ENCODE data around the gene IRGQ.
"Not testable (repeated sequence)": the region's sequence is repeated elsewhere in the genome, so short reads cannot be mapped to it uniquely, and the experiment has no call there.

Gene IRGQ

DNA sequence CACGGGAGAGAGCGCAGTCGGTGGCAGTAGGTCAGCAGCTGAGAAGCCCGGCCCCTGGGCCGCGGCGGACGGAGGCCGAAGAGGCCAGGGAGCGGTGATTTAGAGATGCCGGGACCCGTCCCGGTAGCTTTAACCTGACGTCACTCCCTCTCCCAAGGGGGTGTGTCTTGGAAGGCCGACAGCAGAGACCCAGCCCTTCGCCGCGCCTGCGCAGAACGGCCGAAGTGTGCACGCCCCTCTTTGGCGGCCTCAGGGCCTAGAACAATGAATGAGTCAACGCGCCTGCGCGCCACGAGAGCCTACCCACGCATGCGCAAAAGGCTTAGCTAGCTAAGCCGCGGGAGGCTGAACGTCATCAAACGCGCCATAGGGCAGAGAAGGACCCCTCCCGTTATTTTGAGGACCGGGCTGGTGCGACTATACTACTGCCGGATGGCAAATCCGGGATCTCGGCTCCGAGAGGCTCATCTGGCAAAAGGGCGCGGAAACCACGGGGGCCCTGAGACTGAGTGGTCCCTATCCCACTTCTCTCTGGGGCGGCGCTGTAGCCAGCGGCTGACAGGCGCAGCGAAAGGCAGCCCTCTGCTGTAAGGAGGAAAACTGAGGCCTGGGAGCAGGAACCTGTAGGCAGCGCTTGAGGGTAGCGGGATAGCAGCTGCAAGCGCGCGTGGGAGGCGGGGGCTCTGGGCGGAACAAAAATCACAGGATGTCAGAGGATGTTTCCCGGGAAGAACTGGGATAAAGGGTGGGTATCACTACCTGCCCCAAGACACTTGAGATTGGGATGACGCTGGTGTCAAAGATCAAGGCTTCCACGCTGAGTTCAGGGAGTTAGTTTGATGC lies at the start of gene IRGQ, which contains the start of gene ZNF576:
Gene IRGQ, minus strand, starts transcription at position 136 of the 843 bp plus-strand sequence. CDS start 796 bp downstream, outside the sequence.
Gene ZNF576, plus strand, starts transcription at position 597 of the 843 bp plus-strand sequence. CDS start 514 bp downstream, outside the sequence.
- H3K27ac Mint-ChIP-seq, result peak within 1 kb of the TSS; percentile 99
- H3K4me3 Mint-ChIP-seq, result peak within 1 kb of the TSS; percentile 91
- peaks cover 2% of the 10 kb centered on the region for H3K27me3 Mint-ChIP-seq
- peaks cover 28% of the 10 kb centered on the region for H3K36me3 Mint-ChIP-seq (ENCODE audit: low read depth)
- no peaks in the 10 kb centered on the region for H3K9me3 Mint-ChIP-seq
- peaks cover 36% of the 10 kb centered on the region for H3K4me1 Mint-ChIP-seq
- ATAC-seq (peak; percentile 75), DNase-seq (peak; percentile 100)

- Mint-ChIP-seq H3K4me1 (peaks cover 8% of the 10 kb centered on the region), H3K9me3 (no peaks in the 10 kb centered on the region), H3K27ac (no peak overlapping the region), H3K36me3 (ENCODE audit: low read depth) (peaks cover 2% of the 10 kb centered on the region), H3K4me3 (no peak overlapping the region), H3K27me3 (peaks cover 21% of the 10 kb centered on the region)
- no peak for ATAC-seq
- no peak for DNase-seq
Measured at GRCh38 chr19:43644181-43644580, 48.2 kb upstream of the IRGQ start.

- Mint-ChIP-seq H3K4me1 (peaks cover 12% of the 10 kb centered on the region), H3K9me3 (no peaks in the 10 kb centered on the region), H3K4me3 (no peak overlapping the region), H3K36me3 (ENCODE audit: low read depth) (peaks cover 2% of the 10 kb centered on the region), H3K27me3 (peaks cover 29% of the 10 kb centered on the region), H3K27ac (no peak overlapping the region)
- ATAC-seq, result no peak
- DNase-seq, result no peak
Measured at GRCh38 chr19:43643326-43643725, 47.4 kb upstream of the IRGQ start.

GRCh38 chr19:43642531-43642930 lies 46.6 kb upstream of the IRGQ start:
- H3K4me3 Mint-ChIP-seq, result no peak overlapping the region
- H3K36me3 Mint-ChIP-seq (ENCODE audit: low read depth), result no peaks in the 10 kb centered on the region
- no peak overlapping the region for H3K27ac Mint-ChIP-seq
- no peaks in the 10 kb centered on the region for H3K9me3 Mint-ChIP-seq
- ATAC-seq, result no peak
- H3K4me1 Mint-ChIP-seq, result peaks cover 12% of the 10 kb centered on the region
- no peak for DNase-seq
- H3K27me3 Mint-ChIP-seq, result peaks cover 35% of the 10 kb centered on the region

- Mint-ChIP-seq H3K4me3 (peak overlapping the region; percentile 28), H3K9me3 (no peaks in the 10 kb centered on the region), H3K27me3 (peaks cover 41% of the 10 kb centered on the region), H3K36me3 (ENCODE audit: low read depth) (no peaks in the 10 kb centered on the region), H3K4me1 (peaks cover 12% of the 10 kb centered on the region), H3K27ac (no peak overlapping the region)
- DNase-seq, result no peak
- ATAC-seq, result no peak
Measured at GRCh38 chr19:43641333-43641732, 45.4 kb upstream of the IRGQ start.

- no peak for DNase-seq
- H3K9me3 Mint-ChIP-seq, result no peaks in the 10 kb centered on the region
- H3K36me3 Mint-ChIP-seq (ENCODE audit: low read depth), result no peaks in the 10 kb centered on the region
- no peak for ATAC-seq
- peaks cover 12% of the 10 kb centered on the region for H3K4me1 Mint-ChIP-seq
- H3K27ac Mint-ChIP-seq, result no peak overlapping the region
- H3K27me3 Mint-ChIP-seq, result peaks cover 42% of the 10 kb centered on the region
- peak overlapping the region; percentile 53 for H3K4me3 Mint-ChIP-seq
Measured at GRCh38 chr19:43640424-43640757, 44.5 kb upstream of the IRGQ start.

- Mint-ChIP-seq H3K9me3 (no peaks in the 10 kb centered on the region), H3K36me3 (ENCODE audit: low read depth) (no peaks in the 10 kb centered on the region), H3K4me1 (peaks cover 12% of the 10 kb centered on the region), H3K27ac (no peak within 1 kb of the TSS), H3K4me3 (peak within 1 kb of the TSS; percentile 65), H3K27me3 (peaks cover 47% of the 10 kb centered on the region)
- ATAC-seq (peak; percentile 48), DNase-seq (peak; percentile 33)
Measured at GRCh38 chr19:43639519-43640423, 43.8 kb upstream of the IRGQ start, which contains the start of gene CADM4. CADM4 (minus strand) TSS chr19:43639850; CDS start chr19:43639790, 60 bp downstream.

GRCh38 chr19:43638995-43639518 lies 43.1 kb upstream of the IRGQ start:
- Mint-ChIP-seq H3K4me1 (peaks cover 12% of the 10 kb centered on the region), H3K9me3 (no peaks in the 10 kb centered on the region), H3K27ac (no peak overlapping the region), H3K4me3 (peak overlapping the region; percentile 65), H3K36me3 (ENCODE audit: low read depth) (no peaks in the 10 kb centered on the region), H3K27me3 (peaks cover 46% of the 10 kb centered on the region)
- no peak for DNase-seq
- no peak for ATAC-seq

GRCh38 chr19:43638214-43638994 lies 42.5 kb upstream of the IRGQ start:
- DNase-seq (no peak), ATAC-seq (no peak)
- Mint-ChIP-seq H3K4me3 (peak overlapping the region; percentile 65), H3K4me1 (peaks cover 12% of the 10 kb centered on the region), H3K9me3 (no peaks in the 10 kb centered on the region), H3K36me3 (ENCODE audit: low read depth) (no peaks in the 10 kb centered on the region), H3K27ac (no peak overlapping the region), H3K27me3 (peaks cover 46% of the 10 kb centered on the region)

- DNase-seq, result no peak
- Mint-ChIP-seq H3K27ac (no peak overlapping the region), H3K36me3 (ENCODE audit: low read depth) (no peaks in the 10 kb centered on the region), H3K27me3 (peaks cover 42% of the 10 kb centered on the region), H3K4me1 (peaks cover 11% of the 10 kb centered on the region), H3K4me3 (no peak overlapping the region), H3K9me3 (no peaks in the 10 kb centered on the region)
- ATAC-seq, result no peak
Measured at GRCh38 chr19:43636121-43636683, 40.3 kb upstream of the IRGQ start.

DNA sequence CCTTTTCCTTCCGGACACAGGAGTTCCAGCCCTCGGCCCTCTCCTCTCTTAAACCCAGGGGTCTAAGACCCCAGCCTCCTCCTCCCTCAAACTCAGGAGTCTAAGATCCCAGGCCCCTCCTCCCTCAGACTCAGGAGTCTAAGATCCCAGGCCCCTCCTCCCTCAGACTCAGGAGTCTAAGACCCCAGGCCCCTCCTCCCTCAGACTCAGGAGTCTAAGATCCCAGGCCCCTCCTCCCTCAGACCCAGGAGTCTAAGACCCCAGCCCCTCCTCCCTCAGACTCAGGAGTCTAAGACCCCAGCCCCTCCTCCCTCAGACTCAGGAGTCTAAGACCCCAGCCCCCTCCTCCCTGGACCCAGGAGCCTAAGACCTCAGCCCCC lies 39.6 kb upstream of the IRGQ start:
- H3K9me3 Mint-ChIP-seq; H3K4me1 Mint-ChIP-seq; DNase-seq; H3K27ac Mint-ChIP-seq; H3K4me3 Mint-ChIP-seq; ATAC-seq; H3K36me3 Mint-ChIP-seq (ENCODE audit: low read depth): not testable (repeated sequence)
- H3K27me3 Mint-ChIP-seq, result peaks cover 37% of the 10 kb centered on the region

- H3K4me3 Mint-ChIP-seq, result no peak overlapping the region
- no peak overlapping the region for H3K27ac Mint-ChIP-seq
- no peak for ATAC-seq
- H3K36me3 Mint-ChIP-seq (ENCODE audit: low read depth), result no peaks in the 10 kb centered on the region
- H3K27me3 Mint-ChIP-seq, result peaks cover 32% of the 10 kb centered on the region
- peaks cover 6% of the 10 kb centered on the region for H3K4me1 Mint-ChIP-seq
- H3K9me3 Mint-ChIP-seq, result no peaks in the 10 kb centered on the region
- DNase-seq, result no peak
Measured at GRCh38 chr19:43634872-43635560, 39.1 kb upstream of the IRGQ start.

GRCh38 chr19:43634506-43634871 lies 38.6 kb upstream of the IRGQ start:
- no peaks in the 10 kb centered on the region for H3K9me3 Mint-ChIP-seq
- H3K27me3 Mint-ChIP-seq, result peaks cover 30% of the 10 kb centered on the region
- DNase-seq, result no peak
- ATAC-seq, result no peak
- no peak overlapping the region for H3K27ac Mint-ChIP-seq
- no peaks in the 10 kb centered on the region for H3K36me3 Mint-ChIP-seq (ENCODE audit: low read depth)
- H3K4me3 Mint-ChIP-seq, result no peak overlapping the region
- peaks cover 5% of the 10 kb centered on the region for H3K4me1 Mint-ChIP-seq
